Transverse colon (tissue), 4 donors: Measurements from ENCODE around the gene TBATA.

Source experiments
- EP300 ChIP-seq: sonication (generic); formaldehyde crosslinking; IDR thresholded peaks from one replicate; pipeline ENCODE4 v1.6.1; 2017; ENCODE audit warnings: antibody characterized with exemption, low read depth
- POLR2A ChIP-seq: fragments of 450-650 bp; IDR thresholded peaks from one replicate; pipeline ENCODE4 v1.6.1; 2016; ENCODE audit warnings: antibody characterized with exemption, mild to moderate bottlenecking, moderate library complexity
- POLR2AphosphoS5 ChIP-seq, 3 donors: sonication (generic); formaldehyde crosslinking; IDR thresholded peaks; one replicate each; pipeline ENCODE4 v1.6.1; 2016; ENCODE audit warnings: antibody characterized with exemption in 3 of 3
- TF ChIP-seq, protein P1 (sequence below), 5 experiments: fragments of 200-600 bp in 3 of 5; fragments of 450-650 bp in 2 of 5; sonication (generic) in 3 of 5; IDR thresholded peaks; 1 replicate in 2 of 5; 2 replicates in 3 of 5; pipeline ENCODE4 v1.5.1; 2016 to 2017; ENCODE audit warnings: antibody characterized with exemption in 5 of 5, inconsistent platforms in 3 of 5, mild to moderate bottlenecking in 2 of 5, moderate library complexity in 1 of 5

GRCh38 chr10:70744617-70745143 is 40.5 kb downstream of the TBATA start:
- TF ChIP-seq, protein P1, sequence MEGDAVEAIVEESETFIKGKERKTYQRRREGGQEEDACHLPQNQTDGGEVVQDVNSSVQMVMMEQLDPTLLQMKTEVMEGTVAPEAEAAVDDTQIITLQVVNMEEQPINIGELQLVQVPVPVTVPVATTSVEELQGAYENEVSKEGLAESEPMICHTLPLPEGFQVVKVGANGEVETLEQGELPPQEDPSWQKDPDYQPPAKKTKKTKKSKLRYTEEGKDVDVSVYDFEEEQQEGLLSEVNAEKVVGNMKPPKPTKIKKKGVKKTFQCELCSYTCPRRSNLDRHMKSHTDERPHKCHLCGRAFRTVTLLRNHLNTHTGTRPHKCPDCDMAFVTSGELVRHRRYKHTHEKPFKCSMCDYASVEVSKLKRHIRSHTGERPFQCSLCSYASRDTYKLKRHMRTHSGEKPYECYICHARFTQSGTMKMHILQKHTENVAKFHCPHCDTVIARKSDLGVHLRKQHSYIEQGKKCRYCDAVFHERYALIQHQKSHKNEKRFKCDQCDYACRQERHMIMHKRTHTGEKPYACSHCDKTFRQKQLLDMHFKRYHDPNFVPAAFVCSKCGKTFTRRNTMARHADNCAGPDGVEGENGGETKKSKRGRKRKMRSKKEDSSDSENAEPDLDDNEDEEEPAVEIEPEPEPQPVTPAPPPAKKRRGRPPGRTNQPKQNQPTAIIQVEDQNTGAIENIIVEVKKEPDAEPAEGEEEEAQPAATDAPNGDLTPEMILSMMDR (IDR thresholded peaks at IDR 0.05): no peak
- no peak for TF ChIP-seq POLR2AphosphoS5 (IDR thresholded peaks at IDR 0.05)
- no peak for TF ChIP-seq POLR2A
- no peak for TF ChIP-seq EP300
